ENCODE results near the gene SSC5D. TPM values are rescaled to one million over a fixed set of nuclear protein-coding genes. Genes with fewer than 3 reads are reported as not detected.

The SSC5D gene
- total RNA-seq, 1 experiment from 2014 or later = 0.26 TPM

DNA sequence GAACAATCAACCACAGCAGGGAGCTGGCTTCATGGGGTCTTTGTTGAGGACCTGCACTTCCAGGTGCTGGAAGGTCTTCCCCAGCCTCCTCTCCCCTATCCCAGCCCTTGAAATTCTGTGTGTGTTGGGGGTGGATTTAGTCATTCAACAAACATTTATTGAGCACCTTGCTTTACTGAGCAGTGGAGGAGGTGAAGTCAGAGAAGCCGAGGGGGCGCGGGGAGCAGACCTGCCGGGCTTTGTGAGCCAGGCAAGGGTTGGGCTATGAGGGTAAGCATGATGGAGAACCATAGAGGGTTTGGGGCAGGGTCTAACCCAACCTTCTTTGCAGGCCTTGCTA lies 20.2 kb upstream of the SSC5D start:
- peaks cover 48% of the 10 kb centered on the region for H3K27me3 Mint-ChIP-seq (ENCODE audit: unreplicated experiment)
- CTCF ChIA-PET = interaction anchor here (0.6 to 2.8 kb wide), 9 partner anchors 8 to 164 kb away, joined by 3 to 25 read pairs (median 4); partner anchors contain the start of genes NAT14 and ZNF628
- intact Hi-C loops (cut with micrococcal nuclease; ENCODE audit: unreplicated experiment) = loop anchor here (1.0 to 5.0 kb wide), 2 partner anchors 35 to 164 kb away; no protein-coding TSS in a partner anchor

DNA sequence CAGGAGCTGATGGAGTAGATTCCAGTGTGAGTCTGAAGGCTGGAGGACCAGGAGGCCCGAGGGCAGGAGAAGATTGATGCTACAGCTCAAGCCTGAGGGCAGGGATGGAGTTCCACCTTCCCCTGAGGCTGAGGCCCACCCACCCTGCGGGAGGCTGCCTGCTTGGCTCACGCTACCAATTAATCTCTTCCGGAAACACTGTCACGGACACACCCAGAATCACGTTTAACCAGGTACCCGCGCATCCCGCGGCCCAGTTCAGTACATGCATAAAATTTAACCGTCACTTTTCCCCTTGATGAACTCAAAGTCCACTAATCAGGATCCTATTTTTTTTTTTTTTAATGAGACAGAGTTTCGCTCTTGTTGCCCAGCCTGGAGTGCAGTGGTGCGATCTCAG lies 17.0 kb upstream of the SSC5D start:
- Mint-ChIP-seq H3K27ac (ENCODE audit: unreplicated experiment) (no peak overlapping the region), H3K9me3 (ENCODE audit: low read depth, unreplicated experiment) (no peaks in the 10 kb centered on the region), H3K4me1 (ENCODE audit: low read depth, unreplicated experiment) (peaks cover 26% of the 10 kb centered on the region), H3K36me3 (ENCODE audit: insufficient read depth, unreplicated experiment) (peaks cover 16% of the 10 kb centered on the region), H3K27me3 (ENCODE audit: unreplicated experiment) (peaks cover 17% of the 10 kb centered on the region), H3K4me3 (ENCODE audit: low read depth, unreplicated experiment) (no peak overlapping the region)
- intact Hi-C loops (cut with micrococcal nuclease; ENCODE audit: unreplicated experiment) = no loop called here
- CTCF ChIA-PET = no interaction called here
- no peak for DNase-seq
- TSS peak; percentile 62 for BruUV-seq (replicated peaks)
- TF ChIP-seq, protein P1, sequence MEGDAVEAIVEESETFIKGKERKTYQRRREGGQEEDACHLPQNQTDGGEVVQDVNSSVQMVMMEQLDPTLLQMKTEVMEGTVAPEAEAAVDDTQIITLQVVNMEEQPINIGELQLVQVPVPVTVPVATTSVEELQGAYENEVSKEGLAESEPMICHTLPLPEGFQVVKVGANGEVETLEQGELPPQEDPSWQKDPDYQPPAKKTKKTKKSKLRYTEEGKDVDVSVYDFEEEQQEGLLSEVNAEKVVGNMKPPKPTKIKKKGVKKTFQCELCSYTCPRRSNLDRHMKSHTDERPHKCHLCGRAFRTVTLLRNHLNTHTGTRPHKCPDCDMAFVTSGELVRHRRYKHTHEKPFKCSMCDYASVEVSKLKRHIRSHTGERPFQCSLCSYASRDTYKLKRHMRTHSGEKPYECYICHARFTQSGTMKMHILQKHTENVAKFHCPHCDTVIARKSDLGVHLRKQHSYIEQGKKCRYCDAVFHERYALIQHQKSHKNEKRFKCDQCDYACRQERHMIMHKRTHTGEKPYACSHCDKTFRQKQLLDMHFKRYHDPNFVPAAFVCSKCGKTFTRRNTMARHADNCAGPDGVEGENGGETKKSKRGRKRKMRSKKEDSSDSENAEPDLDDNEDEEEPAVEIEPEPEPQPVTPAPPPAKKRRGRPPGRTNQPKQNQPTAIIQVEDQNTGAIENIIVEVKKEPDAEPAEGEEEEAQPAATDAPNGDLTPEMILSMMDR (IDR thresholded peaks at IDR 0.05; ENCODE audit: unreplicated experiment) = no peak

More for the DNA sequence above, 20.2 kb upstream of the SSC5D start:
- no peak overlapping the region for H3K27ac Mint-ChIP-seq (ENCODE audit: unreplicated experiment)
- DNase-seq = no peak
- no peaks in the 10 kb centered on the region for H3K9me3 Mint-ChIP-seq (ENCODE audit: low read depth, unreplicated experiment)
- peaks cover 5% of the 10 kb centered on the region for H3K36me3 Mint-ChIP-seq (ENCODE audit: insufficient read depth, unreplicated experiment)
- H3K4me3 Mint-ChIP-seq (ENCODE audit: low read depth, unreplicated experiment) = no peak overlapping the region
- TF ChIP-seq, protein P1 (IDR thresholded peaks at IDR 0.05; ENCODE audit: unreplicated experiment) = no peak
- BruUV-seq (replicated peaks) = no TSS peak
- peaks cover 30% of the 10 kb centered on the region for H3K4me1 Mint-ChIP-seq (ENCODE audit: low read depth, unreplicated experiment)

DNA sequence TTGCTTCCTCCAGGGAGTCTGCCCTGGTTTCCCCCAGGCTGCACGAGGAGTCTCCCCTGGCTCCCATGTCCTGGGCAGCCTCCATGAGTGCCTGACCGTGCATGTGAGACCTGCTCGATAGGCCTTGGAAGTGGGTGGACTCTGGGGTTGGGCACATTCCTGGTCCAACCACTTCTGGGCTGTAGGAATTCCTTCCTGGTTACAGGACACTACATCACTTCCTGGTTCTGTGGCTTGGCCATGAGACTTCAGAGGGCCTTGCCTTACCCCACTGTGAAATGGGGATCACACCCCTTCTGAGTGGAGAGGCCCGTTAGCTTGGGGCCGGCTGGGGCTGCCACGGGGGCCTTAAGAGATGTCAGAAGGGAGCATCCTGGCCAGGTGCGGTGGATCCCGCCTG lies 15.8 kb upstream of the SSC5D start:
- H3K4me3 Mint-ChIP-seq (ENCODE audit: low read depth, unreplicated experiment) = peak overlapping the region; percentile 63

DNA sequence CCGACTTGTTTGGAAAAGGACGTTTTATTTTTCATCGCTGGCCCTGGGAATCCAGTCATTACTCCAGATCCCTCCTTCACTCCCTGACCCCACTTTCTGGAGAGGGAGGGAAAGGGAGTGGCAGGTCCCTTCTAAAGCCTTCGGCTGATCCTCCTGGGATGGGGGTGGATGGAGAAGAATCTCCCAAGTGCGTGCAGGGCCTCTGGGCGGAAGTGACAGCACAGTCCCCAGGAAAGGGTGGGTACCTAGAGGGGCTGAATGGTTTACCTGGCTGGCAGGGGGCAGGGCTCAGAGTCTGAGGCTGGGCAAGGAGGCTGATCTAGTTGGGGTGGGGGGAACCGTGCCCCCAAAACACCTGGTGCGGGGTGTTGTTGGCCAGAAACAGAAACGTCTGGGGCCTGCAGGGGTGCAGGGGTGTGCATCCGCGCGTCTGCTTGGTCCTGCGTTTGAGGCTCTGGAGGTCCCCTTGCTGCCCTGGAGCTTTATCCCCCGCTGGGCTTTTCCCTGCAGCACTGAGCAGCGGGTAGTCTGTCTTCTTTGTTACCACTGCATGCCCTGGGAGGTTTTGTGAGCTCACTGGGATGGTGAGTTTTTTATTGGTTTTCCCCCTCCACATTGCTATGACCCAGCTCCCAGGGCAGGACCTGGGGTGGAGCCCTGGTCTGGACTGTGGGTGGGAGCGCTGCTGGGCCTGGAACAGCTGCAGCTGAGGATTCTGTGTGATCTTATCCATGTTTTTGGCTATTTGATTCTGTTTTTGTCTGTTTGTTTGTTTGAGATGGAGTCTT lies 14.8 kb upstream of the SSC5D start:
- TF ChIP-seq, protein P1 (IDR thresholded peaks at IDR 0.05; ENCODE audit: unreplicated experiment) = no peak
- Mint-ChIP-seq H3K36me3 (ENCODE audit: insufficient read depth, unreplicated experiment) (peaks cover 31% of the 10 kb centered on the region), H3K4me3 (ENCODE audit: low read depth, unreplicated experiment) (no peak overlapping the region), H3K4me1 (ENCODE audit: low read depth, unreplicated experiment) (peaks cover 16% of the 10 kb centered on the region), H3K27ac (ENCODE audit: unreplicated experiment) (peak overlapping the region; percentile 63), H3K27me3 (ENCODE audit: unreplicated experiment) (no peaks in the 10 kb centered on the region), H3K9me3 (ENCODE audit: low read depth, unreplicated experiment) (no peaks in the 10 kb centered on the region)
- CTCF ChIA-PET = interaction anchor here (0.6 kb wide), 1 partner anchor 26 kb away, joined by 6 read pairs; no protein-coding TSS in a partner anchor
- BruUV-seq (replicated peaks) = no TSS peak
- intact Hi-C loops (cut with micrococcal nuclease; ENCODE audit: unreplicated experiment) = no loop called here
- DNase-seq = no peak

More for the DNA sequence above, 15.8 kb upstream of the SSC5D start:
- no TSS peak for BruUV-seq (replicated peaks)
- intact Hi-C loops (cut with micrococcal nuclease; ENCODE audit: unreplicated experiment) = no loop called here
- Mint-ChIP-seq H3K27ac (ENCODE audit: unreplicated experiment) (peak overlapping the region; percentile 74), H3K27me3 (ENCODE audit: unreplicated experiment) (peaks cover 5% of the 10 kb centered on the region), H3K36me3 (ENCODE audit: insufficient read depth, unreplicated experiment) (peaks cover 28% of the 10 kb centered on the region), H3K4me1 (ENCODE audit: low read depth, unreplicated experiment) (peaks cover 15% of the 10 kb centered on the region), H3K9me3 (ENCODE audit: low read depth, unreplicated experiment) (no peaks in the 10 kb centered on the region)
- CTCF ChIA-PET = no interaction called here
- DNase-seq = peak; percentile 80
- TF ChIP-seq, protein P1 (IDR thresholded peaks at IDR 0.05; ENCODE audit: unreplicated experiment) = no peak

Measured in Calu3 (cell line).